Measurements from ENCODE around the gene CENPV. TPM values are rescaled to one million over a fixed set of nuclear protein-coding genes. Genes with fewer than 3 reads are reported as not detected.

Gene CENPV
- total RNA-seq, 1 experiment from 2014 or later, result 64.6 TPM

GRCh38 chr17:16381496-16381820, 28.2 kb upstream of the CENPV start:
- intact Hi-C loops (cut with micrococcal nuclease; ENCODE audit: unreplicated experiment) (loop anchor here (10.0 kb wide), 1 partner anchor 53 kb away; no protein-coding TSS in a partner anchor), in situ Hi-C loops (cut with HindIII; ENCODE audit: low pct_unique_long_range_greater_than_20kb, low sequenced_read_pairs) (no loop called here)
- TF ChIP-seq SIN3A (IDR thresholded peaks at IDR 0.05; ENCODE audit: borderline replicate concordance, insufficient read depth, low read depth, low read length) (no peak), CTCF (IDR thresholded peaks at IDR 0.05) (no peak), TCF7L2 (IDR thresholded peaks at IDR 0.05; ENCODE audit: low read depth, low read length) (no peak), REST (IDR thresholded peaks at IDR 0.05; ENCODE audit: insufficient read depth in 1 of 2, low read depth in 2 of 2, low read length in 1 of 2) (no peak), POLR2AphosphoS5 (IDR thresholded peaks at IDR 0.05; ENCODE audit: low read depth, low read length) (no peak)
- ChIA-PET CTCF (no interaction called here), POLR2A (interaction anchor here (0.5 to 1.8 kb wide), 2 partner anchors 57 to 264 kb away, joined by 3 to 5 read pairs; no protein-coding TSS in a partner anchor)
- Histone ChIP-seq H3K9me3 (ENCODE audit: control insufficient read depth, insufficient read depth, low read depth, low read length) (no peaks in the 10 kb centered on the region), H3K4me1 (ENCODE audit: control insufficient read depth, insufficient read depth, low read length) (peaks cover 29% of the 10 kb centered on the region), H3K4me3 (ENCODE audit: low read depth in 2 of 2, low read length in 2 of 2) (peak overlapping the region; percentile 76 to 97), H3K36me3 (ENCODE audit: control insufficient read depth, insufficient read depth, low read length) (peaks cover 5% of the 10 kb centered on the region), H3K27me3 (ENCODE audit: control insufficient read depth, insufficient read depth, low read length) (no peaks in the 10 kb centered on the region), H3K27ac (ENCODE audit: low read length) (peak overlapping the region; percentile 98)
- ATAC-seq, result no peak
- no TSS peak for BruUV-seq (replicated peaks)
- DNase-seq (ENCODE audit: low read depth, low spot score), result no peak

- no peak; a peak in 1 of 4 replicates for TF ChIP-seq REST (IDR thresholded peaks at IDR 0.05; ENCODE audit: insufficient read depth in 1 of 2, low read depth in 2 of 2, low read length in 1 of 2)
- peak; percentile 99 for TF ChIP-seq POLR2AphosphoS5 (IDR thresholded peaks at IDR 0.05; ENCODE audit: low read depth, low read length)
- peak; percentile 72 for TF ChIP-seq TCF7L2 (IDR thresholded peaks at IDR 0.05; ENCODE audit: low read depth, low read length)
- peak; percentile 65; the same call in 1 of the 2 replicates for TF ChIP-seq SIN3A (IDR thresholded peaks at IDR 0.05; ENCODE audit: borderline replicate concordance, insufficient read depth, low read depth, low read length)
- Histone ChIP-seq H3K36me3 (ENCODE audit: control insufficient read depth, insufficient read depth, low read length) (peaks cover 5% of the 10 kb centered on the region), H3K27ac (ENCODE audit: low read length) (peak within 1 kb of the TSS; percentile 98), H3K4me1 (ENCODE audit: control insufficient read depth, insufficient read depth, low read length) (peaks cover 29% of the 10 kb centered on the region), H3K4me3 (ENCODE audit: low read depth in 2 of 2, low read length in 2 of 2) (peak within 1 kb of the TSS; percentile 76 to 97), H3K9me3 (ENCODE audit: control insufficient read depth, insufficient read depth, low read depth, low read length) (no peaks in the 10 kb centered on the region), H3K27me3 (ENCODE audit: control insufficient read depth, insufficient read depth, low read length) (no peaks in the 10 kb centered on the region)
- ChIA-PET CTCF (no interaction called here), POLR2A (interaction anchor here (0.5 to 1.8 kb wide), 7 partner anchors 35 to 265 kb away, joined by 3 to 15 read pairs (median 7); partner anchors contain the start of gene TRPV2)
- ATAC-seq (peak; percentile 95), DNase-seq (ENCODE audit: low read depth, low spot score) (peak; percentile 90)
- intact Hi-C loops (cut with micrococcal nuclease; ENCODE audit: unreplicated experiment), result loop anchor here (10.0 kb wide), 1 partner anchor 54 kb away; no protein-coding TSS in a partner anchor
- in situ Hi-C loops (cut with HindIII; ENCODE audit: low pct_unique_long_range_greater_than_20kb, low sequenced_read_pairs), result no loop called here
- no TSS peak for BruUV-seq (replicated peaks)
Observed at GRCh38 chr17:16380640-16381495, 27.6 kb upstream of the CENPV start, which contains the start of gene UBB. TSS of gene UBB (plus strand) at chr17:16381091. CDS start at chr17:16381908, 817 bp downstream.

Data from Panc1 (cell line).